MM.1S (cell line): Measurements from ENCODE around the gene ZNF804B.

Experiments used
- EZH2 ChIP-seq: fragments of 300-600 bp; sonication (generic); optimal IDR thresholded peaks from 2 replicates; pipeline ENCODE3; 2017; ENCODE audit warnings: low read depth, mild to moderate bottlenecking, antibody characterized with exemption, low read length, mixed read lengths
- TF ChIP-seq, protein P1 (sequence below): fragments of 300-600 bp; sonication (generic); IDR thresholded peaks from 2 replicates; pipeline ENCODE4 v1.5.1; 2016; ENCODE audit warnings: antibody characterized with exemption, low read length, mixed read lengths

DNA sequence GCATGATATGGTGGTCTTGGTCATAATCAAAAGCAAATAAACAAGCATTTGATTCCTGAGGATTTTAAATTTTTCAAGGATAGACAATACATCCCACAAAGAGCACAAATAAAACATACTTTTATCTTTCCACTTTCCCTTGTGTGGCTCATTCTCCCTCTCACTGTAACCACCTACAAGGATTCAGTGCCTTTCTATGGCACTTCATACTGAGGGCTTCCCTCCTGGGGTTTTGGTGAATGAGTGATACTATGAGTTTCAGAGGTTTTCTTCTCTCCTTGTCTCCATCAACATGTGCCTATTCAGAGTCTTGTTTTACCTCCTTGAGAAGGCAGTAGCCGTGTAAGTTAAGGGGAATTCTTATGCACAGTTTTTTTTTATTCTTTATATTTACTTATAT is 332.1 kb downstream of the ZNF804B start:
- TF ChIP-seq, protein P1, sequence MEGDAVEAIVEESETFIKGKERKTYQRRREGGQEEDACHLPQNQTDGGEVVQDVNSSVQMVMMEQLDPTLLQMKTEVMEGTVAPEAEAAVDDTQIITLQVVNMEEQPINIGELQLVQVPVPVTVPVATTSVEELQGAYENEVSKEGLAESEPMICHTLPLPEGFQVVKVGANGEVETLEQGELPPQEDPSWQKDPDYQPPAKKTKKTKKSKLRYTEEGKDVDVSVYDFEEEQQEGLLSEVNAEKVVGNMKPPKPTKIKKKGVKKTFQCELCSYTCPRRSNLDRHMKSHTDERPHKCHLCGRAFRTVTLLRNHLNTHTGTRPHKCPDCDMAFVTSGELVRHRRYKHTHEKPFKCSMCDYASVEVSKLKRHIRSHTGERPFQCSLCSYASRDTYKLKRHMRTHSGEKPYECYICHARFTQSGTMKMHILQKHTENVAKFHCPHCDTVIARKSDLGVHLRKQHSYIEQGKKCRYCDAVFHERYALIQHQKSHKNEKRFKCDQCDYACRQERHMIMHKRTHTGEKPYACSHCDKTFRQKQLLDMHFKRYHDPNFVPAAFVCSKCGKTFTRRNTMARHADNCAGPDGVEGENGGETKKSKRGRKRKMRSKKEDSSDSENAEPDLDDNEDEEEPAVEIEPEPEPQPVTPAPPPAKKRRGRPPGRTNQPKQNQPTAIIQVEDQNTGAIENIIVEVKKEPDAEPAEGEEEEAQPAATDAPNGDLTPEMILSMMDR, result no peak
- no peak for TF ChIP-seq EZH2
